Measurements from ENCODE around the gene ANKRD33B.
"Not testable (repeated sequence)": the region's sequence is repeated elsewhere in the genome, so short reads cannot be mapped to it uniquely, and the experiment has no call there.

The ANKRD33B gene

DNA sequence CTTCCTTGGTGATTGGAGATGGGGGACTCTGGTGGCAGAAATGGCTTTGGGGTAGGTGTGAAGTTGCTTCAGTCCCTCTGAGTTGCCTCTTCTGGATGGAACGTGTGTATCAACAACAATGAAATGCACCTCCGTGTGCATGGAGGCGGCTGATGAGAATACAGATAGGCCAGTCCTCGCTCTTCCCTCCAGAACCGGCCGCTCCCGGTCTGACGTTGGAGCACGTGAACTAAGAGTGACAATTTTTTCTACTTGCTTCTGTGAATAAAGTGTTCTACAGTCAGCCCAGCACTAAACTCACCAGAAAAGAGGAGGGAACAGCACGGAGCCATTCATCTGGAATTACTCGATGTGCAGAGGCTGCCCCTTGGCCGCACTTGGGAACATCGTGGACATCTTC is 90.7 kb downstream of the ANKRD33B start:
- DNase-seq (ENCODE audit: low spot score): no peak
- FAIRE-seq: no peak

DNA sequence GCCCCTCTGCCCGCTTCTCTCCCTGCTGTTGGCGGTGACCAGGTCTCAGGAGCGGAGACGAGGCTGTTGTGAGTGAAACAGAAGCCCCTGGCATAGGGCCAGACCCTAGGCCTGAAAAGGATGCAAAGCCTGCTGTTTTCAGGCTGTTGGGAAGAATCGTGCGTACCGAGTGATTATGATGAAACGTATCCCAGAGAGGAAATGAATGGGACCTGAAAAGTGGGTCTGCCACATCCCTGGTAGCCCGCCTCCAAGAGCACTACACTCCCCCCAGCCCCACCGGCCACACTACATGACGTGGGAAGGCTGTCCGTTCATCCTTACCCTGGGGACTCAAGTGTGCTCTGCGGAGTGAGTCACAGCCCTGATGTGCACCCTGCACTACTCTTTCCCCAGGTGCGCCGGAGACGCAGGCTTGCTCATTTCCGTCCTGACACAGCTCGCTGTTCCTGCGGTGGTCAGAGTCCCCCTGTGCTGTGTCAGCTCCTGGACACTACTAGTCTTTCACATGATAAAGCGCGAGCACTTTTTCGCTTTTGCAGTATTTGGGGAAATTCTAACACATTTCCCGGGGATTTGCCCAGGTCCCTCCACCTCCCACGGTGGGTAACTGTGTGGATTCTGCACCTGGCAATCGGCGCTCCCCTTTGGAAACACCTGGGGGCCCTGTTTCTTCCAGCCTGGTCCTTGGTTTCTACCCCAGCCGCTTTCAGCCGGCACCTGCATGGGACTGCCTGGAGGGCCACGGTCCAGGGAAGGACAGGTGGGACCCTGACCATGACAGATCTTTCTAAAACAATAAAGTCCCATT is 91.5 kb downstream of the ANKRD33B start:
- DNase-seq (ENCODE audit: low spot score) (no peak), FAIRE-seq (no peak)

DNA sequence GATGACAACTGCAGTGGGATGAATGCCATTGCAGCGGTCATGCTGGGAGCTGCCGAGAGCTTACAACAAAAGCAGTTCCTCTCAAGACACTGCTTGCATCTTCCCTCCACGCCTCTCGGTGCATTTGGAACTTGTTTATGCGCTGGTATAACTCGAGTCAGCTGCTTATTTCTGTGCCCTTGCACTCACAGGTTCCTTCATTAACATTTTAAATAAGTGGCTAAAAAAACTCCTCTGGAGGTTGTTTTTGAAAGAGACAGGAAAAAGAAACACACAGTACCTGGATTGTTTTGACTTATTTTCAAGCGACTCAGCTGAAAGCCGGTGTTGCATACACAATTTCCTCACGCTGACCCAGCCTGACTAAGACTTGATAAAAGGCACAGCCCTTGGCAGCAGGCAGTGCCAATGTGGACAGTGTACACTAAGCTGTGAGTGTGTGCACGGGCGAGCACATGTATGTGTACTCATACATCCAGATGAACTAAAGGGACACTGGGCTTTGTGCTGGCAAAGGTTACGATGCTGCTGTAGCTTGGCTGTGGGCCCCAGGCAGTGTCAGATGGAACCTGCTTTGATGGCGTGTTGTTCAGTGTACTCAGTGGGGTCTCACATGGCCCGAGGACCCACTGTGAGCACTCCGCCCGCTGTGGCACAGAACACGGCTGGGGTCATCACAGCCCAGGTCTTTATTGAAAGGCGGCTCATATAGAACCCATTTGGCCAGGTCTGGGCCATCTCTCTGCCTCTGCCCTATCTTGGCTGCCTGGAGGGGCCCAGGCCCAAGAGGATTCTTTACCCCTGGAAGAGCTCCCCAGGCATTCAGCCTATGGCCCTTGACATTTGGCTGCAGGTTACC is 92.3 kb downstream of the ANKRD33B start:
- FAIRE-seq: peak; percentile 40
- no peak for DNase-seq (ENCODE audit: low spot score)

DNA sequence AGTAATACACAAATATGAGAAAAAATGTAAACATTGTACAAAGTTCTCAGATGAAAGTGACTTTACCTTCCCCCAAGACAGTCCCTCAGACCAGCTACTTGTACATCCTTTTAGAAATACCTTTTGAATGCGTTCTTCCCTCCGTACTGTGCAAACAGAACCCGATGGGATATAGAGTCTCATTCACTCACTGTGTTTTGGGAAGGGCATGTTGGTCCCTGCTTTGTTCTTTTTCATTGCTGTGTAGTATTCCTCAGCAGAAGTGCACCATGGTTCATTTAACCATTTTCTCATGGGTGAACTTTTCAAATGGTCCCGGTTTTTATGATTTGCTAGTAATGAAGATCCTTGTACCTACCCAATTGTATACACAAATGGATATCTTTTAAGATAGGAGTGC is 94.4 kb downstream of the ANKRD33B start:
- no peak for FAIRE-seq
- no peak for DNase-seq (ENCODE audit: low spot score)

DNA sequence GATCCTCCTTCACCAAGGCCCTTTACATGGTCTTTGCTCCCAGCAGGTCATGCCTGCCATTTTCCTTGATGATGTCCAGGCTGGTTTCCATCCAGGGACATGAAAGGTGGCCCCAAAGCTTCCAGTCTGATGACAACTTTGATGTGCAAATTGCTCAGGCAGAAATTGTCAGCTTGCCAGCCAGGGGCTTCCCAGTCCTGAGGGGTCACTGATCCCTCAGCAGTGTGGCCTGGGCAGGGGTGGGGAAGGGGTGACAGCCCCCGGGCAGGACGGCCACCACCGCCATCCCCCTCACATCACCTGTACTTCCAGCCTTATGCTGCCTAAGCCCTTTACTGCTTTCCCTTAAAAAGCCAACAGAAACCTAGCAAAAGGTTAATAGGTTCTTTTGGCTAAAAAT is 96.3 kb downstream of the ANKRD33B start:
- DNase-seq (ENCODE audit: low spot score) (no peak), FAIRE-seq (no peak)

DNA sequence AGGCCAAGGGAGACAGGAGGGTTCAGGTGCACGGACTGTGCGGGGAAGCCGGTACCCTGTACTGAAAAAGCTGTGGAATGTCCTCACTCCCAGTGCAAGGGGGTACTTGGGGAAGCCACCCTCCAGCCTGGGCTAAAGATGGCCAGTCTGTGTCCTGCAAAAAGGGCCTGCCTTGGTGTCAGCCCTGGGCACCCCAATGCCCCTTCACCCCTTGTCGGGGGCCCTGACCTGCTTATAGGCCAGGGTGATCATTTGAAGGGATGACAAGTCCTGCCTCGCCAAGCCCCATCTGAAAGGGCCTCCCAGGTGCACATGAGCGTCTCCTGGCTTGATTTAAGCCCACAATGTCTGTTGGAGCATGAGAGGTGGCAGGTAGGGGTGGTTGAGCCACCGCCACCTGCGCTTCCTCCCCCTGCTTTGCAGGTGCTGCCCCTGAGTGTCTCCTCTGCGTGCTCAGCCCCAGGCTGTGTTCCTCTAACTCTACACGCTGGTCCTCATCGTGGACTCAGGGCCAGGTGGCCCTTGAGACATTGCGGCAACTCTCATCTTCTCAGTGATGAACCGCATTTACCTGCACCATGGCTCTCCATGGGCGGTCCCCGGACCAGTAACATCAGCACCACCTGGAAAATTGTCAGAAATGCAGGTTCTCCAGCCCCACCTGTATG is 97.0 kb downstream of the ANKRD33B start:
- FAIRE-seq: no peak
- DNase-seq (ENCODE audit: low spot score): no peak

DNA sequence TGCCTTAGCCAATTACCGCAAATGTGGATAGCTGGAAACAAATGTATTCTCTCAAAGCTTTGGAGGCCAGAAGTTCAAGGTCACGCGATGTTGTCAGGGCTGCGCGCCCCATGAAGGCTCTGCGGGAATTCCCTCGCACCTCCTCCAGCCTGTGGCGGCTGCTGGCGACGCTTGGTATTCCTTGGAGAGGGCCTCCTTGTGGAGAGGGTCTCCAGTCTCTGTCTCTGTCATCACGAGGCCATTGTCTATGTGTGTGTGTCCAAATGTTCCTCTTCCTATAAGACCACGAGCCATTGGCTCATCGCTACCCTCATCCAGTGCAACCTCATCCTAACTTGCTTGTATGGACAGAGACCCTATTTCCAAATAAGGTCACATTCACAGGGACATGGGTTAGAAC is 97.5 kb downstream of the ANKRD33B start:
- DNase-seq (ENCODE audit: low spot score) (no peak), FAIRE-seq (no peak)

DNA sequence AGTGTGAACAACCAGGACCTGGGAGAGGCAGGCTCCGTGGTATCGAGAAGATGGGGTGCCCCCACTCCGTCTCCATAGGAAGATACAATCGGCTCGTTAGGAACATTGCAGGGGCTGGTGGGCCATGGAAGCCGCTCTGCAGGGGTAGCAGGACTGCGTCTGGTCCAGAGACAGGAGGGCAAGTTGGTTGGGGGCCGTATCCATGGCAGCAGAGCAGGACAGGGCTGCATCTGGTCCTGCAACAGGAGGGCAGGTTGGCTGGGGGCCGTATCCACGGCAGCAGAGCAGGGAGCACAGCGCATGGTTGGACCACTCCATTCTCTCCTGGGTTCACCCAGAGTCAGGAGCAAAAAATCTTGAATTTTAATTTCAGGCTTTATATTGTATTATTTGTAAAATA is 98.2 kb downstream of the ANKRD33B start:
- DNase-seq (ENCODE audit: low spot score) (no peak), FAIRE-seq (no peak)

DNA sequence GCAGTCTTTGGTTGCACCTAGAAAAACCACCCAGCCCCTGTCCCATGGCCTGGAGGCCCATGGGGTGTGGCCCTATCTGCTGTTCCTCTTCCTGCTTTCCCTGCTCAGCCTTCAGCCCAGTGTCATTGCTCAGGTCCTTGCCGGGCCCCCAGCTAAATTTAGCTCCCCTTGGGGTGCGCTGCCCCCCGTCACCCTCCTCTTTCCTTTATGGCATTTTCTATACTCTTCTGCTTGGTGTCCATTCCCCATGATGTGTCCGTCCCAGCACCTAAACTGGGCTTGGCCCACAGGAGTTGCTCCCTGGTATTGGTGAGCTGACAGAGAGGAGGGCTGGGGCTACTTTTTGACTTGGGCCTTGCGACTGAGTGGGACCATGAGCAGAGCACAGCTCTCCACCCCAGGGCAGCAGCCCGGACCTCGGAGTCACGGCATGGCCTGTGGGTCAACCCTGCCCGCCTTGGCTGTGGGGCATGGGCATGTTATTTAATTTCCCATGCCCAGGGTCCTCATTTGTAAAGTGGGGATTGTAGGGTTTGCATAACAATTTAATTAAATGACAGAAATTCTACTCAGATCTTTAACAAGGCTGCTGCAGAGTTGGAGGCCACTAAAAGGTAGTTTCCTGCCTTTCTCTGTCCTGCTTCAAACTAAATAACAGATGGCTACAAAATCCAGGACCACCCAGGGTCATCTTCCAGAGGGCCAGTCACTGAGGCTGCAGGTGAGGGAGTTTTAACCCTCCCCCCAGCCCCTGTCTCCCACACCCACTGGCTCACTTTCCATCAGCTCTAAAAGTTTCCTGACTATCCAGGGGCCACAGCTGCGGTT is 99.0 kb downstream of the ANKRD33B start:
- no peak for DNase-seq (ENCODE audit: low spot score)
- FAIRE-seq: no peak

DNA sequence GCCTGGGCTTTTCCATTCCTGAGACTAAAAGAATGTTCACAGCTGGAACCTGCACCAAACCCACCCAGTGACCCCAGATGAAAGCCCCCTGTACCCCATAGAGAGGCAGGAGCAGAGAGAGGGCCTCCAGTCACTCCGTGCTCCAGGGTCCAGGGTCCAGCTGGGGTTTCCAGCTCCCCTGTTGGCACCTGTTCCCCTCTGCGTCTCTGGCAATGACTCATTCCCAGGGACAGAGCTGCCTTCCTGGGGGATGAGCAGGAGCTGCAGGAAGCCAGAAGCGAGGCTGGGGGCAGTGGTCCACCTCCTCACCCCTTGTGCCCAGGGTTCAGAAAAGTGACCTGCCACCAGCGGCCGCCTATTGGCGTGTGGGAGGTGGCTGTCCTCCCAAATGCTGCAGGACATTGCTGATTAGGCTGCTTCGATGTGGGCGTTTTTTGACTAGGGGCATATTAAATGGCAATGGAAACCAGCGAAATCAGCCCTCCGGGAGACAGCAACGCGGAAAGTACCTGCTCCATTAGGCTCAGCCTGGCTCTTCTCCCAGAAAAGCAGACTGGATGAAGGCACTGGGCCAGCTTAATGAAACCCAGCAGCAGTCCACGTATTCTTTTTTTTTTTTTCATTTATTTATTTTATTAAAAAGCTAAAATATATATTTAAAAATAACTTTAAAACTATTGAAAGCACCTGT is 99.8 kb downstream of the ANKRD33B start:
- FAIRE-seq (no peak), DNase-seq (ENCODE audit: low spot score) (peak; percentile 71)

DNA sequence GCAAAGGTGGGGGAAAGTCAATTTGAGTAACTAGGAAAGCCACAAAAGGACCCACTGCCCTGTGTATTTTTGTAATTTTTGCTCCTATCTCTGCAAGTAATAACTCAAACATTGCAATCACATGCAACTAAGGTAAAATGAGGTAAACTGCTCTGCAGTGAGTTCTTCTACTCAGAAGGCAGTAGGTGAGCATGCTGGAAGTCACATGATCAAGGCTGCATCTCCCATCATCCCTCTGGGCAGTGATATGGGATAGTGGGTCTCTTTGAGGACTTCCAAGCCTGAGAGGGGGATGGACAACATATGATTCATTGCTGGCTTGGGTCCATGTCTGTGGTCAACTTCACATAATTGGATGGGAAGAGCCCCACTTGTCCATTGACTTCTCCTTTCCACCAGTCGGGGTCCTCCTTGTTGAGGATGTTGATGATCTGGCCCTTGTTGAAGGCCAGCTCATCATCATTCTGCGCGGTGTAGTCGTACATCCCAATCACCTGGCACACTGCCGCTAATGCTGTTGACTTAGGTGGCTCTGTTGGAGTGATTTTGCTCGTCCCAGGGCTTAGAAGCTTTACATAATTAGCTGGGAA is 100.4 kb downstream of the ANKRD33B start:
- DNase-seq (ENCODE audit: low spot score): not testable (repeated sequence)
- peak; percentile 97 for FAIRE-seq

DNA sequence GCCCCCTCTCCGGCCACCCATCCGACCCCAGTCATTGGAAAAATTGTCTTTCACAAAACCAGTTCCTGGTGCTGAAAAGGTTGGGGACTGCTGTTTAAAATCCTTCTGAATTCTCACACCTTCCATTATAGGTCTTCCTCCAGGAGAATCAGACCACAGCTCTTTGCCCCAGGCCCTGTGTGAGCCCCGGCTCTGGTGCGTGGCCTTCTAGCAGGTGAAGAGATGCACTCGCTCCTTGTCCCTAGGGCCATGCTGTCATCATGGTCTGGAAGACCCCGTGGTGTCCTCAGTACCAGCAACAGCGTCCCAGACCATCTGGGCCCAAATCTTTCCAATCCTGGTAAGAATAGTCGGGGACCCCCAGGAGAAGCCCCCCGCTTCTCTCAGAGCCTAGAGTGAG is 101.9 kb downstream of the ANKRD33B start:
- DNase-seq (ENCODE audit: low spot score) (no peak), FAIRE-seq (no peak)

DNA sequence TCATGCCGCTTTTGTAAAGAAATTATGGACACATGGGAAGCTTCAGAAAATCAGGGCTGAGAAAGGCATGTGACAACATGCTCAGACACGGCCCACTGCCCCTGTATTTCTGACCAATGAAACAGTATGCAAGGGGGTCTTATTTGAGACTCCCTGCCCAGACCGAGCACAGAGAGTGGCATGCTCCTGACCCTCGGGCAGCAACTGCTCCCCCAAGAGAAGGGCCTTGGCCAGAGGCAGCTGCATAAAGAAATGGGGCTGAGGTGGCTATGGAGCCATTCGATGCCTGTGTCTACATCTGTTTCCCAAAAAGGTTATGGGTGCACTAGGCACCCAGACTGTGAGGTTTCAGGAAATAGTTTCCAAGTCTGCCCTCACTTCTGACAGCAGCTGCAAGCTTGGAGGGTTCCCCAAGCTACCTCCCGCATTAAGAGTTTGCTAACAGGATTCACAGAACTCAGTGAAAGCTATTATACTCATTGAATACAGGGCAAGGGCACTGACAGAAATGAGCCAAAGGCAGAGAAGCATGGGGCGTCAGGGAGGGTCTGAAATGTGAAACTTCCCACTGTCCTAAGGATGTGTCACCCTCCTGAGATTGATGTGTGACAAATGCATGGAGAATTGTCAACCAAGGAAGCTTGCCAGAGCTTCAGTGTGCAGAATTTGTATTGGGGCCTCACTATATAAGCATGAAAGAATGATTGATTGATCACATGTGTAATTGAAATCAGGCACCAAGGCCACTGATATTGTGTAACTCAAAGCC is 102.8 kb downstream of the ANKRD33B start:
- FAIRE-seq (no peak), DNase-seq (ENCODE audit: low spot score) (no peak)

DNA sequence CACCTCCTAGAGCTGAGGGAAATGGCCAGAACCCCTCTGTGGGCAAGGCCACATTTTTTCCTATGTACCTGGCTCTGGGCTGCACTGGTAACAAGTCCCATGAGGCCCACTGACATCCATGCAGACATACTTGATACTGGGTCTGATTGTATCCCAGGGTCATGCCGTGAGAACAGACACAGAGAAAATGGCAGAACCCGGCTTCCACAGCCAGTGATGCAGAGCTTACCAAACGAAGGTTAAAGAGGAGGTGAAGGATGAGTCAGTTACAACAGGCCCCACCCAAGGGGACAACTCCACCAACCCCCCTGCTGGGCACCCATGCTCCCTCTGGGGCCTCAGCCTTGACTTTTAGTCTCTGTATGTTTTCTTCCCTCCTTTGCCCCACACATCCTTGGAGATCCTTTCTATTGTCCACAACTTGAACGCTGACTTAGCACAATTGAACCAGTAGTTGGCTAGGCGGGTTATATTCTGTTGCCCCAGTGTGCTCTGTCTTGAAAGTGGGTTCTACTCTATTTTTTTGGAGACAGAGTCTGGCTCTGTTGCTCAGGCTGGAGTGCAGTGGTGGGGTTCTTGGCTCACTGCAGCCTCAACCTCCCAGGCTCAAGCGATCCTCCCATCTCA is 103.7 kb downstream of the ANKRD33B start:
- DNase-seq (ENCODE audit: low spot score) (no peak), FAIRE-seq (no peak)

DNA sequence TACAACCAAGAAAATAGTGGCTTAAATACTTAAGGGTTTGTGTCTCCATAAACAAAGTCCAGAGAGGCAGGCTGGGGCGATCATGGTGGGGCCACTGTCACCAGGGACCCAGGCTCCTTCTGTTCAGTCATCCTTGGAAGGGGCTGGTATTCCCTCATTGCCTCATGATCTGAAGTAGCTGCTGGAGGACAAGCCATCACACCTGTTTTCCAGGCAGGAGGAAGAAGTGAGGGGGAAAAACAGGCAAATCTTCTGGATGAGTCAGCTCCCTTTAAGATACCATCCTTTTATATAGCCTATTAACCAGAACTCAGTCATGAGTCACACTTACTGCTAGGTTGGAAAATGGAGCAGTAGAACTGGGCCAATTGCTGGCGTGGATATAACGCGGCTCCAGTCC is 104.8 kb downstream of the ANKRD33B start:
- FAIRE-seq: no peak
- peak; percentile 59 for DNase-seq (ENCODE audit: low spot score)

DNA sequence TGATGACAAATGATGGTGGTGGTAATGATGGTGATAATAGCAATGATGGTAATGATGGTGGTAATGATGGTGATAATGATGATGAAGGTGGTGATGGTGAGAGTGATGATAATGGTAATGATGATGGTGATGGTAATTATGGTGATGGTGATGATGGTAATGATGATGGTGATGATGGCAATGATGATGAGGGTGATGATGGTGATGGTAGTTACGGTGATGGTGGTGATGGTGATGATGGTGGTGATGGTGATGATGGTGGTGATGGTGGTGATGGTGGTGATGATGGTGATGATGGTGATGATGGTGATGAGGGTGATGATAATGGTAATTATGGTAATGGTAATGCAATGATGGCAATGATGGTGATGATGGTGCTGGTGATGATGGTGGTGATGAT is 106.1 kb downstream of the ANKRD33B start:
- DNase-seq (ENCODE audit: low spot score): no peak
- peak; percentile 98 for FAIRE-seq

DNA sequence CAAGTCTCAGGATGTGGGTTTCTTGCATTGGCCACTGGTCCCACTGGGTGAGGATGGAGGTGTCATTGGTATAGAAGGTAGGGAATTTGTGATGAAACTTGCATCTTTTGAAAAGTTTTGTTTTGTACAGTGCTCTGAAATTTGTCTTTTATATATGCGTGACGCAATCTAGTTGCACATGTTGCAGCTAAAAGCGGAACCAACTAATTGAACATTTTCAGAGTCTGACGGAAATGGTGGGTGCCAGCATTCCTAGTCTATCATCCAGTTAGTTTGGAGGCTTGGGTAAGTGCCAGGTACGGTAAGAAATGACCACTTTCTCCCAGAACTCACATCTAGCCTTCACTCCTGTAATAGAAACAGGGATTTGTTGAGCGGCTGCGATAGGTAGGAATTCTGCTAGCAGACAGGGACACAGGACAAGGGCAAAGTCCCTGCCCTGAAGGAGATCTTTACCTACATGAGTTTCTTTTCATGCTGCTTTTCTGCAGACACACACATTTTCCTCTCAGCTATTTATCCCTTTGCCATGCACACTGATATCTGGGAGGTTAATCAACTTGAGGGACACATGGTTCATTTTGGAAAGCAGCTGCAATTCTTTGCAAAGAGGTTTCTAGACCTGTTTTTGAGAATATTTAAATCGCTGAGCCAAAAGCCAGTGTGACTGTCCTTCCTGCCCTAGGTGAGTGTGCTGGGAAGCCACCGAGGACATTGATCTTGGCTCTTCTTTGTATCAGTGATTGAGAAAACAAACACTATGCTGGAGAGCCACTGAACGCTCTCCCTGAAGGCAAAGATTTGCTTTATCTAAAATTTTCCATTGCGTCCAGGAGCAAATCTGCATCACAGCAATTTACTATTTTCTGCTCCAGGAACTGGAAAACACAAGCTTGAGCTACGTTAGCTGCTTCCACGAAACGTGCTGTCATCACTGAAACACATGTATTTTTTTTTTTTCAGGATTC is 107.5 kb downstream of the ANKRD33B start:
- FAIRE-seq (no peak), DNase-seq (ENCODE audit: low spot score) (no peak)
